ENCODE results near the gene SVEP1.

The SVEP1 gene

GRCh38 chr9:110487196-110487595 lies 92.3 kb downstream of the SVEP1 start:
- H3K4me3 ChIP-seq (ENCODE audit: control insufficient read depth, low read depth, low read length): no peak overlapping the region
- TF ChIP-seq, protein P1, sequence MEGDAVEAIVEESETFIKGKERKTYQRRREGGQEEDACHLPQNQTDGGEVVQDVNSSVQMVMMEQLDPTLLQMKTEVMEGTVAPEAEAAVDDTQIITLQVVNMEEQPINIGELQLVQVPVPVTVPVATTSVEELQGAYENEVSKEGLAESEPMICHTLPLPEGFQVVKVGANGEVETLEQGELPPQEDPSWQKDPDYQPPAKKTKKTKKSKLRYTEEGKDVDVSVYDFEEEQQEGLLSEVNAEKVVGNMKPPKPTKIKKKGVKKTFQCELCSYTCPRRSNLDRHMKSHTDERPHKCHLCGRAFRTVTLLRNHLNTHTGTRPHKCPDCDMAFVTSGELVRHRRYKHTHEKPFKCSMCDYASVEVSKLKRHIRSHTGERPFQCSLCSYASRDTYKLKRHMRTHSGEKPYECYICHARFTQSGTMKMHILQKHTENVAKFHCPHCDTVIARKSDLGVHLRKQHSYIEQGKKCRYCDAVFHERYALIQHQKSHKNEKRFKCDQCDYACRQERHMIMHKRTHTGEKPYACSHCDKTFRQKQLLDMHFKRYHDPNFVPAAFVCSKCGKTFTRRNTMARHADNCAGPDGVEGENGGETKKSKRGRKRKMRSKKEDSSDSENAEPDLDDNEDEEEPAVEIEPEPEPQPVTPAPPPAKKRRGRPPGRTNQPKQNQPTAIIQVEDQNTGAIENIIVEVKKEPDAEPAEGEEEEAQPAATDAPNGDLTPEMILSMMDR (conservative IDR thresholded peaks at IDR 0.05; ENCODE audit: control insufficient read depth, insufficient read depth, low read depth, low read length): no peak
- no peak for DNase-seq (ENCODE audit: low read depth)

DNA sequence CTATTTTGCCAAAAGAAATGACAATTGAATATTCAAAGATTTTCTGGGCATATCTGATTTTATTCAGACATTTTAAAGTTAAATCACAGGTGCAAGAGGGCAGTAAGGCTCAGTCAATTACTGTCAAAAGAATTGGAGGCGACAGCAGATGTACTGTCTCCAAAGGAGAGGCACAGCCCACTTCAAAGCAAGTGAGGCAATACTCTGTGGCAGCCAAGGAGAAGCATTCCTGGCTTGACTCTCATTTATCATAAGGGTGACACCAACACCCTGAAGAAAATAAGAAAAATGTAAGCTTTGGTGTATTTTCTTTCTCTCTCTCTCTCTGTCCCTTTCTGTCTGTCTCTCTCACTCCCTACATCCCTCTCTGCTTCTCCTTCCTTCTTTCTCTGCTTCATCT lies 93.3 kb downstream of the SVEP1 start:
- TF ChIP-seq, protein P1 (conservative IDR thresholded peaks at IDR 0.05; ENCODE audit: control insufficient read depth, insufficient read depth, low read depth, low read length): no peak
- DNase-seq (ENCODE audit: low read depth): no peak
- no peak overlapping the region for H3K4me3 ChIP-seq (ENCODE audit: control insufficient read depth, low read depth, low read length)

- TF ChIP-seq, protein P1 (conservative IDR thresholded peaks at IDR 0.05; ENCODE audit: control insufficient read depth, insufficient read depth, low read depth, low read length): no peak
- DNase-seq (ENCODE audit: low read depth): no peak
- H3K4me3 ChIP-seq (ENCODE audit: control insufficient read depth, low read depth, low read length): no peak overlapping the region
Observed at GRCh38 chr9:110479481-110479880, 100.1 kb downstream of the SVEP1 start.

GRCh38 chr9:110476251-110476650 lies 103.3 kb downstream of the SVEP1 start:
- DNase-seq (ENCODE audit: low read depth): no peak
- TF ChIP-seq, protein P1 (conservative IDR thresholded peaks at IDR 0.05; ENCODE audit: control insufficient read depth, insufficient read depth, low read depth, low read length): no peak
- H3K4me3 ChIP-seq (ENCODE audit: control insufficient read depth, low read depth, low read length): no peak overlapping the region

- TF ChIP-seq, protein P1 (conservative IDR thresholded peaks at IDR 0.05; ENCODE audit: control insufficient read depth, insufficient read depth, low read depth, low read length): no peak
- DNase-seq (ENCODE audit: low read depth): no peak
- H3K4me3 ChIP-seq (ENCODE audit: control insufficient read depth, low read depth, low read length): no peak overlapping the region
Observed at GRCh38 chr9:110472111-110472510, 107.4 kb downstream of the SVEP1 start.

DNA sequence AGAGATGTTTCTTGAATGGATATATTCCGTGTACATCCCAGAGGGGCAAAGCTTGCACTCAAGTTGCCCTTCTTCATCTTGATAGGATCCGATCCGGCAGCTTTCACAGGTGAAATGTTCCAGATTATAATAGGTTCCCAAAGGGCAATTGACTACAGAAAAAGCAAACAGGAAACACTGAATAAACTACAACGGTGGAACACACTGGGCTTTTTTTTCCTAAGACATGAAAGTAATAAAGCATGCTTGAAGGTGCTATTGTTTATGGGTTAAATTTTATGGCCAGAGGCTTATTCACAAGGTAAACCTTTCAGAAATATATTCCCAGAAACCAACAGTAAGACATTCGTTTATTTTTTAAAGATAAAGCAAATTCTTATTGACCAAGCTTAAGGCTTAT lies 110.6 kb downstream of the SVEP1 start:
- DNase-seq (ENCODE audit: low read depth): no peak
- TF ChIP-seq, protein P1 (conservative IDR thresholded peaks at IDR 0.05; ENCODE audit: control insufficient read depth, insufficient read depth, low read depth, low read length): no peak
- no peak overlapping the region for H3K4me3 ChIP-seq (ENCODE audit: control insufficient read depth, low read depth, low read length)

- no peak overlapping the region for H3K4me3 ChIP-seq (ENCODE audit: control insufficient read depth, low read depth, low read length)
- no peak for DNase-seq (ENCODE audit: low read depth)
- TF ChIP-seq, protein P1 (conservative IDR thresholded peaks at IDR 0.05; ENCODE audit: control insufficient read depth, insufficient read depth, low read depth, low read length): no peak
Observed at GRCh38 chr9:110465190-110465589, 114.4 kb downstream of the SVEP1 start.

All from fibroblast of mammary gland (primary cell).